ENCODE measurements around the gene IPO8.

Gene IPO8

GRCh38 chr12:30698346-30698745 is 2.7 kb upstream of the IPO8 start:
- TF ChIP-seq GATA3 (IDR thresholded peaks at IDR 0.05; ENCODE audit: low read depth, low read length) = no peak

GRCh38 chr12:30696943-30697342 is 1.3 kb upstream of the IPO8 start:
- no peak for TF ChIP-seq GATA2 (IDR thresholded peaks at IDR 0.05; ENCODE audit: low read depth, low read length)
- TF ChIP-seq GATA3 (IDR thresholded peaks at IDR 0.05; ENCODE audit: low read depth, low read length) = no peak

DNA sequence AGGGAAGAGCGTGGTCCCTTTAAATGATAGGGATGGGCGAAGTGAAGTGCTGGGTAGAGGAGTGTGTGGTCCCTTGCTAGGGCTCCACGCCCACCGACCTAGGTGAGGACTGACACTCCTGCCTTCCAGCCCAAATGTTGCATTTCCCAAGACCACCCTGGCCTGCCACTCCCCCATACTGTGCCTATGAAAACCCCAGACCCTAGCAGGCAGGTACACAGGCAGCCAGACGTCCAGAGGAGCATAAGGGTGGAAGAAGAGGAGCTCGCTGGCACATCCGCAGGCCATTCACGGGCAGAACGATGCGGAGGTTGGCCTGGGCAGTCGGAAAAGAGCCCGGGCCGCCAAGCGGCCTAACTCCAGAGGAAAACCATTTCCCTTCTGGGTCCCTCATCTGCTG is 817 bp upstream of the IPO8 start:
- TF ChIP-seq GATA2 (IDR thresholded peaks at IDR 0.05; ENCODE audit: low read depth, low read length) (no peak), GATA3 (IDR thresholded peaks at IDR 0.05; ENCODE audit: low read depth, low read length) (no peak)

DNA sequence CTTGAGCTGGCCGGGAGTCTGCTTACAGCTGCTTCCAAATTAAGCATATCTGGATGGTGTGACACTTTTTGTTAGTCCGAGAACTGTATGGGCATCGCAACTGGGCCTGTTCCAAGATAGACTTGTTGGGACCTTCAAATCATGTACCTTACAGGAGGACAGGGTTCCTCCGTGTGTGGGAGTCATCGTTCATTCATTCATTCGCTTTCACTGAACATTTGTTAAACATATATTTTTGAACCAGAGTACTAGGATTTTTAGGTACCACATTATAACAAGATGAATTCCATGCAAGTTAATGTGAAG is 387 bp upstream of the IPO8 start:
- TF ChIP-seq GATA2 (IDR thresholded peaks at IDR 0.05; ENCODE audit: low read depth, low read length) (no peak), GATA3 (IDR thresholded peaks at IDR 0.05; ENCODE audit: low read depth, low read length) (no peak)

- TF ChIP-seq GATA2 (IDR thresholded peaks at IDR 0.05; ENCODE audit: low read depth, low read length) (no peak), GATA3 (IDR thresholded peaks at IDR 0.05; ENCODE audit: low read depth, low read length) (no peak)
Measured at GRCh38 chr12:30694412-30695198, 1.1 kb downstream of the IPO8 start.

- TF ChIP-seq GATA2 (IDR thresholded peaks at IDR 0.05; ENCODE audit: low read depth, low read length) (no peak), GATA3 (IDR thresholded peaks at IDR 0.05; ENCODE audit: low read depth, low read length) (no peak)
Measured at GRCh38 chr12:30692470-30692869, 3.2 kb downstream of the IPO8 start.

DNA sequence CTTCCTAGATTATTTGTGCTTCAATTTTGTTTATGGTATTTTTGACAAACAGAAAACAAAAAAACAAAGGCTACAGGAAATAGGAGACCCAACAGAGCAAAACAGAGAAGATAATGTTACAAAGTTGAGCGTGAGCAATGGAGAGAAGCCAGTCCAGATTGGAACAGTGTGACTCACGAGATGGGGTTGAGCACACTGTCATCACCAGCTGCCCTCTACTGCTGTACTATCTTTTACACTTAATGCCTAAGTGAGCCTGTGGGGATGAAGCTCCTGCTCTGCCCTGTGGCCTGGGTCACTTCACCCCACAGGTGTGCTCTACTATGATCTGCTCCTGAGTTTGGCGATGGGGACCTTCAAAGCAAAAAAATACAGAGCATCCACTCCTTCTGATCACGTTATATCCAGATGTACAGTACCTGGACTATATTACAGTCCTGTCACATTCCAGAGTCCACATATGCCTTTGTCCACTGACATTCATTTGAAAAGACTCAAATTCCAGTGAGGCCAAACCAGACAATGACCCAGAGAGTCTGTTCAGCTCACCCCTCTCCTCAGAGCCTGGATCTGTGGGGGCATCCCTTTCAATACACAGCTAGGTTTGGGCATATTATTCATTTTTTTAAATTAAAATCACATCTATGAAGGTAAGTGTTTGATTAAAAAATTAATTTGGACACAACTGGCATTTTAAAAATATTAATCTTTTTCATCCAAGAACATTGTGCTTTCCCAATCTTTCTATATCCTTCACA is 4.4 kb downstream of the IPO8 start:
- TF ChIP-seq GATA3 (IDR thresholded peaks at IDR 0.05; ENCODE audit: low read depth, low read length) = no peak
- no peak for TF ChIP-seq GATA2 (IDR thresholded peaks at IDR 0.05; ENCODE audit: low read depth, low read length)

DNA sequence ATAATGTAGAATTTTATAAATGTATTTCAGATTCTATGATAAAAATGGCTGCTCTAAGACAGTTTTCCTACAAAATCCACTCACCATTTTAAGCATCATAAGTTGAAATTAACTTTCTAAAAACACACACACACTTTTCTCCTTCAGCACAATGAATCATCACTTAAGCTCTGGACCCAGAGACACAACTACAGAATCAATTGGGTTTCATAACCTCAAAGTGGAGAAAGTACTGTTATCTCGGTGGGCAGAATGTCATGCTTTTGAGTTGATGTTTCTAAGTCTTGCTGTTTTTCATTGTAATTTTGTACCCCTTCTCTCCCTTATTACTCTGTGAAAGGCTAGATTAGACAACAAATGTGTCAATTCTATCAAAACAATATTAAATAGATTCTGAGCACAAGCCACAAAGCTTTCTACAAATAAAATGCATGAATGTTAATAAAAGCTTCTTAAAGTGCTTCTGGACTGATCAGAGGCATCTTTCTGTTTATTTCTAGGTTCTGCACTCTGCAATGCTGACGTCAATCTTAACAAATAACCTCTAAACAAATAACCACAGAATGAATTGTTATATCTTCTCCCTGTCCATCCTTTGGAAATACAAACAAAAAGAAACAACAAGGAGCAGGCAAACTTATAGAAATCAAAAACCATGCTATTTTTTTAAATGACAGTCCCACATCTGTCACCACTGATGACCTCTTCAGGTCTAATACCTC is 8.2 kb downstream of the IPO8 start:
- TF ChIP-seq GATA3 (IDR thresholded peaks at IDR 0.05; ENCODE audit: low read depth, low read length) = no peak
- no peak for TF ChIP-seq GATA2 (IDR thresholded peaks at IDR 0.05; ENCODE audit: low read depth, low read length)

- no peak for TF ChIP-seq GATA2 (IDR thresholded peaks at IDR 0.05; ENCODE audit: low read depth, low read length)
Measured at GRCh38 chr12:30679241-30679640, 16.4 kb downstream of the IPO8 start.

- no peak for TF ChIP-seq GATA2 (IDR thresholded peaks at IDR 0.05; ENCODE audit: low read depth, low read length)
- TF ChIP-seq GATA3 (IDR thresholded peaks at IDR 0.05; ENCODE audit: low read depth, low read length) = no peak
Measured at GRCh38 chr12:30678221-30678620, 17.4 kb downstream of the IPO8 start.

GRCh38 chr12:30661210-30661609 is 34.5 kb downstream of the IPO8 start:
- TF ChIP-seq GATA2 (IDR thresholded peaks at IDR 0.05; ENCODE audit: low read depth, low read length) (no peak), GATA3 (IDR thresholded peaks at IDR 0.05; ENCODE audit: low read depth, low read length) (no peak)

DNA sequence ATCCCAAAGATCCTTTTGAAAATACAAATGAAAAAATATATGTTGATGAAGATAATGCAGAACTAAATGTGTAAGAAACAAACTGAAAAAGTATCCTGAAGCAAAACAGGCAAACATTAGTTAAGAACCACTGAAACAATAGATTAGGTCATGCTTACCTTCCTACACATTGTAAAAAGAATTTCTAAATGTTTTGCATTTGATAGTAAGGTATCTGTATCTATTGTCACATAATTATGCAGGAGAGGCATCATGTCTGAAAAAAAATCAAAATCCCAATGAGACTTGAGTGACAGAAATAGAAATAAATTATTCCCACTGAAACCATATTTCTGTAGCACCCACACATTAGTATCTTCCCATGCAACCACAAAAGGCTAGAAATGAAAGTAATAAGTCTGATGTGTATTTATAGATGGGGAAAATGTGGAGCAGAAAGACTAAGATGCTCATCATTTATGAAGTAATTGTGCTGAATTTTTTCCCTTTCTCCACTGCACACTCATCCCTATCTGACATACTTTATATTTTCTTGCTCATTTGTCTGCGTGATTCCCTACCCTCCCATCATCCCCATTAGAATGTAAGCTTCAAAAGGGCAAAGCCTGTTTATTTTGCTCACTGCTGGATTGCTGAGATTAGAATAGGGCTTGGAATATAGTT is 43.5 kb downstream of the IPO8 start:
- TF ChIP-seq GATA3 (IDR thresholded peaks at IDR 0.05; ENCODE audit: low read depth, low read length) (no peak), GATA2 (IDR thresholded peaks at IDR 0.05; ENCODE audit: low read depth, low read length) (no peak)

GRCh38 chr12:30646821-30647220 is 48.8 kb downstream of the IPO8 start:
- TF ChIP-seq GATA3 (IDR thresholded peaks at IDR 0.05; ENCODE audit: low read depth, low read length) (no peak), GATA2 (IDR thresholded peaks at IDR 0.05; ENCODE audit: low read depth, low read length) (no peak)

DNA sequence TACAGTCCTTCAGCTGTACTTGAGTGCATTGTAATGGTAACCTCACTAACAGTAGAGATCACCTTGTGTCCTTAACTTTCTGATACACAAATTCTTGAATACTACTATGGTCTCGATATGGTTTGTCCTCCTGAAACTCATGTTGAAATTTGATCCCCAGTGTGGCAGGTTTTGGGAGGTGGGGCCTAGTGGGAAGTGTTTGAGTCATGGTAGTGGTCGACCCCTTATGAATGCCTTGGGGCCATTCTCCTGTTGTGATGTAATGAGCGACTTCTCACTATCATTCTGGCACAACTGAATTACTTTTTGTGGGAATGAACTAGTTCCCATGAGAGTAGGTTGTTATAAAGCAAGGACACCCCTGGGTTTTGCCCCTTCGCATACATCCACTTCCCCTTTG is 52.3 kb downstream of the IPO8 start:
- TF ChIP-seq GATA2 (IDR thresholded peaks at IDR 0.05; ENCODE audit: low read depth, low read length) (no peak), GATA3 (IDR thresholded peaks at IDR 0.05; ENCODE audit: low read depth, low read length) (no peak)

All from SH-SY5Y (cell line).